Duodenal mucosa (tissue), 2 donors: ENCODE results near the gene MCOLN2.
A peak's percentile ranks its signal among the peaks of the same experiment; 100 is the strongest.
"Not testable (repeated sequence)": the region's sequence is repeated elsewhere in the genome, so short reads cannot be mapped to it uniquely, and the experiment has no call there.

ENCODE experiments used
- H3K27ac ChIP-seq: one replicate; pipeline ENCODE4 v1.7.0; 2013; ENCODE audit warnings: low read depth, low read length
- H3K27me3 ChIP-seq, 2 donors: one replicate each; pipeline ENCODE4 v1.7.0; 2013; ENCODE audit warnings: low read length in 2 of 2, control low read depth in 1 of 2; ENCODE audit not compliant: insufficient read depth in 2 of 2, control insufficient read depth in 1 of 2
- H3K36me3 ChIP-seq, 2 donors: one replicate each; pipeline ENCODE4 v1.7.0; 2013; ENCODE audit warnings: low read length in 2 of 2, control low read depth in 1 of 2; ENCODE audit not compliant: insufficient read depth in 2 of 2, control insufficient read depth in 1 of 2
- H3K4me1 ChIP-seq, 2 donors: one replicate each; pipeline ENCODE4 v1.7.0; 2013; ENCODE audit warnings: low read length in 2 of 2, control low read depth in 1 of 2; ENCODE audit not compliant: insufficient read depth in 2 of 2, control insufficient read depth in 1 of 2
- H3K4me3 ChIP-seq, 2 donors: one replicate each; pipeline ENCODE4 v1.7.0; 2013; ENCODE audit warnings: low read length in 2 of 2, low read depth in 1 of 2
- H3K9ac ChIP-seq, 2 donors: one replicate each; pipeline ENCODE4 v1.7.0; 2013; ENCODE audit warnings: low read length in 2 of 2, low read depth in 1 of 2
- H3K9me3 ChIP-seq, 2 donors: one replicate each; pipeline ENCODE4 v1.7.0; 2013; ENCODE audit warnings: low read length in 2 of 2, control low read depth in 1 of 2; ENCODE audit not compliant: control insufficient read depth in 1 of 2

Gene MCOLN2

DNA sequence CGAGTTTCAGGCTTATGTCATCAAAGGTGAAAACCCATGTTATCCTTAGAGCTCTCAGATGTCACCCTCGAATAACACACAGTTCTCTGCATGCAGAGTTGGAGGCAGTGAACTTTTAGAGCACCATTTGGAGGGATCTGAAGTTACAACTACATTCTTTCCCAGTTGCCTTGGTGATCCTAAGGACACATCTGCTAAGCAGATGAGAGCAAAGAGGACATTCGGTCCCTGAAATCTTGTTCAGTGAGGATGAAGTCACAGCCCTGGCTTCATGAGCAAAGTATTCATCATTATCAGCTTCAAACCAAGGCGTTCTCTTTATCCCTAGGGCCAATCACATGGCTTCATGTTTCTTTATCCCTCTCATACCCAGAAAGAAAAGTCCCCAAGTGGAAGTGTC lies 23.1 kb upstream of the MCOLN2 start:
- Histone ChIP-seq H3K27me3 (no peaks in the 10 kb centered on the region), H3K9ac (no peak overlapping the region), H3K4me3 (no peak overlapping the region), H3K36me3 (peaks cover 0 to 4% of the 10 kb centered on the region in 2 donors), H3K4me1 (no peaks in the 10 kb centered on the region), H3K9me3 (no peaks in the 10 kb centered on the region), H3K27ac (no peak overlapping the region)

DNA sequence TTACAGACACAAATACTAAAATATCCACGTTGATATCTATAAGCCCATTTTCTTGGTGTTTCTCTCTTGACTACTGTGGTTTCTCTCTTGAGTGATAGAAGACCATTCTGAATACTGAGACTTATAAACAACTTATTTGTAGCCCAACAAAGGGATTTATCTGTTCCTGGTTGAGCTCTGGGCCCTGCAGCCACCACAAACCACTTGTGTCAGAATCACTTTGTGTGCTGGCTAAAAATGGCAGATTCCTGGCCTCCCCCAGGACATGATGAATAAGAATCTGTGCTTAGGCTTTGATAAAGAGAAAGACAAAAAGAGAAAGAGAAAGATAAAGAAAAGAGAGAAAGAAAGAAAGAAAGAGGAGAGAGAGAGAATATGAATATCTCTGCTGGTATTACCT lies 18.9 kb upstream of the MCOLN2 start:
- Histone ChIP-seq H3K27me3 (no peaks in the 10 kb centered on the region), H3K27ac (no peak overlapping the region), H3K4me1 (no peaks in the 10 kb centered on the region), H3K9me3 (no peaks in the 10 kb centered on the region), H3K4me3 (no peak overlapping the region), H3K9ac (no peak overlapping the region), H3K36me3 (no peaks in the 10 kb centered on the region)

DNA sequence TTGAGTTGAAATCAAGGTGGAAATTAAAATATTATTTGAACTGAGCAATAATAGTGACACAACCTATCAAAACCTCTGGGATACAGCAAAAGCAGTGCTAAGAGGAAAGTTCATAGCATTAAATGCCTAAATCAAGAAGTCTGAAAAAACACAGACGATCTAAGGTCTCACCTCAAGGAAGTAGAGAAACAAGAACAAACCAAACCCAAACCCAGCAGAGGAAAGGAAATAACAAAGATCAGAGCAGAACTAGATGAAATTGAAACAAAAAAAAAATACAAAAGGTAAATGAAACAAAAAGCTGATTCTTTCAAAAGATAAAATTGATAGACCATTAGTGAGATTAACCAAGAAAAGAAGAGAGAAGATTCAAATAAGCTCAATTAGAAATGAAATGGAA lies 8.7 kb upstream of the MCOLN2 start:
- H3K27me3 ChIP-seq, H3K4me1 ChIP-seq, H3K9me3 ChIP-seq, H3K27ac ChIP-seq, H3K4me3 ChIP-seq, H3K36me3 ChIP-seq, H3K9ac ChIP-seq: not testable (repeated sequence)

DNA sequence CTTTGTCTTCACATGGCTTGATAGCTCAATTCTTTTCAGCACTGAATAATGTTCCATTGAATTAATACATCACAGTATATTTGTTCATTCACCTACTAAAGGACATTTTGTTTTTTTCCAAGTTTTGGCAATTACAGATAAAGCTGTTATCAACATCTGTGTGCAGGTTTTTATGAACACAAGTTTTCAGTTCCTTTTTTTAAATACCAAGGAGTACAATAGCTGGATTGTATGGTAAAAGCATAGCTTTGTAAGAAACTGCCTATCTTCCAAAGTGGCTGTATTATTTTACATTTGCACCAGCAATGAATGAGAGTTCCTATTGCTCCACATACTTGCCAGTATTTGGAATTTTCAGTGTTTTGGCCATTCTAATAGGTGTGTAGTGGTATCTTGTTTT lies 4.8 kb upstream of the MCOLN2 start:
- Histone ChIP-seq H3K4me1 (peaks cover 5 to 18% of the 10 kb centered on the region in 2 donors), H3K27me3 (peaks cover 25 to 29% of the 10 kb centered on the region in 2 donors), H3K4me3 (no peak overlapping the region), H3K9ac (no peak overlapping the region), H3K9me3 (no peaks in the 10 kb centered on the region), H3K27ac (no peak overlapping the region), H3K36me3 (no peaks in the 10 kb centered on the region)

DNA sequence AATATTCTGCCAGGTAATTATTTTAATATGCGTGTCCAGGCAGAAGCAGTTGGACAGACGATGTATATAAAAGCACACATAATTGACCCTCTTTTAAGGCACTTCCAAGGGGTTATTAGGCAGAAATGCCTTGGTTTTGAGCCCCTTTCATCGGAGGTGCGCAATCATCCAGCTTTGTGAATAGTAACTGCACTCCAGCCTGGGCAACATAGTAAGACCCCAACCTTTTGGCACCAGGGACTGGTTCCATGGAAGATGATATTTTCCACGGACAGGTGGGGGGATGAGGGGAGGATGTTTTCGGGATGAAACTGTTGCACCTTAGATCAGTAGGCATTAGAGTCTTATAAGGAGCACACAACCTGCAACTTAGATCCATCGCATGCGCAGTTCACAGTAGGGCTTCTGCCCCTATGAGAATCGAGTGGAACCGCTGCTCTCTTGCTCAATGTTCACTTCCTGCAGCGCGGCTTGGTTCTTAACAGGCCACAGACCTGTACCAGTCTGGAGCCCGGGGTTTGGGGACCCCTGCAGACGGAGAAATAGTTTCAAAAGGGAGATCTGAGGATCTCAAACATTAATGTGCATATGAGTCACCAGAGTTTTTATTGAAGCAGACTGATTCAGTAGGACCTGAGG lies 1.8 kb upstream of the MCOLN2 start:
- no peaks in the 10 kb centered on the region for H3K36me3 ChIP-seq
- H3K27ac ChIP-seq: no peak overlapping the region
- no peaks in the 10 kb centered on the region for H3K9me3 ChIP-seq
- peaks cover 34% of the 10 kb centered on the region in 2 donors for H3K27me3 ChIP-seq
- peak overlapping the region in 1 of 2 donors; percentile 12 for H3K9ac ChIP-seq
- H3K4me3 ChIP-seq: peak overlapping the region; percentile 56 to 72
- H3K4me1 ChIP-seq: peaks cover 13 to 23% of the 10 kb centered on the region in 2 donors

DNA sequence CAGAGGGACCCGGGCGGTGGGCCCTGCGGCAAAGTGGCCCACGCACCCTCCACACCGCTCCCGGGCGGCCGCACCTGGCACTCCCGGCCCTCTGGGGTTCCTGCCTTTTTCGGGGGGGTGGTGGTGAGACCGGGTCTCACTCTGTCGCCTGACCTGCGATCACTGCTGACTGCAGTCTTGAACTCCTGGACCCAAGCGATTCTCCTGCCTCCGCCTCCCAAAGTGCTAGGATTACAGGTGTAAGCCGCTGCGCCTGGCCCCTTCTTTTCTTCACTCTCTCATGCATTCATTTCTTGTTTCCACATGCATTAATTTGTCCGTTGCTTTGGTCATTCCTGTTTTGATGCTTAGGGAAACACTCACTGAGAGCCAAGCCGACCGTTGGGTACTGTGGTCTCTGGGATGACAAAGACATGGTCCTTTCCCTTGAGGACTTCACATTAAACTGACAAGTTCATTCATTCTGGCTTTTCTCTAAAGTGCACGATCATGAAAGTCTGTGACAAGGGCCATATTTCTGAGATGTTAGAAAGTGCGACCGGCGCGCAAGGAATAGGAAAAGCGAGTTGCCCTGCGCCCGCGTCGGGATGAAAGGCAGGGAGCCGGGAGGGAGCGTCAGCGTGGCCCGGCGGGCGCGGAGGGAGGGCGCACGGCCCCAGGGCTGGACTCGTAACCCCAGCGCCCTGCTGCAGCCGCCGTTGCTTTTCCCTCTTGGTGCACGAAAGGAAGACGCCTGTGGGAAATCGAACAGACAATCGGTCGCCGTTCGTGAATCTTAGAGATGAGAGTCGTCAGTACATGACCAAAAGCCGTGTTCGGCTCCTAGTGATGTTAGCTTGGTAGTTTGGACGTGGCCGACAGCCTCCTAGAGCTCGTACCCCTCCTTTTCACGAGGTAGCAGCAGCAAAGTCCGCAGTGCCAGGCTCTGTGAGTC lies 1.0 kb upstream of the MCOLN2 start:
- no peaks in the 10 kb centered on the region for H3K36me3 ChIP-seq
- peaks cover 30 to 34% of the 10 kb centered on the region in 2 donors for H3K27me3 ChIP-seq
- H3K9me3 ChIP-seq: no peaks in the 10 kb centered on the region
- H3K4me1 ChIP-seq: peaks cover 13 to 23% of the 10 kb centered on the region in 2 donors
- H3K27ac ChIP-seq: no peak overlapping the region
- H3K4me3 ChIP-seq: peak overlapping the region; percentile 56 to 72
- H3K9ac ChIP-seq: peak overlapping the region; percentile 12 to 46

DNA sequence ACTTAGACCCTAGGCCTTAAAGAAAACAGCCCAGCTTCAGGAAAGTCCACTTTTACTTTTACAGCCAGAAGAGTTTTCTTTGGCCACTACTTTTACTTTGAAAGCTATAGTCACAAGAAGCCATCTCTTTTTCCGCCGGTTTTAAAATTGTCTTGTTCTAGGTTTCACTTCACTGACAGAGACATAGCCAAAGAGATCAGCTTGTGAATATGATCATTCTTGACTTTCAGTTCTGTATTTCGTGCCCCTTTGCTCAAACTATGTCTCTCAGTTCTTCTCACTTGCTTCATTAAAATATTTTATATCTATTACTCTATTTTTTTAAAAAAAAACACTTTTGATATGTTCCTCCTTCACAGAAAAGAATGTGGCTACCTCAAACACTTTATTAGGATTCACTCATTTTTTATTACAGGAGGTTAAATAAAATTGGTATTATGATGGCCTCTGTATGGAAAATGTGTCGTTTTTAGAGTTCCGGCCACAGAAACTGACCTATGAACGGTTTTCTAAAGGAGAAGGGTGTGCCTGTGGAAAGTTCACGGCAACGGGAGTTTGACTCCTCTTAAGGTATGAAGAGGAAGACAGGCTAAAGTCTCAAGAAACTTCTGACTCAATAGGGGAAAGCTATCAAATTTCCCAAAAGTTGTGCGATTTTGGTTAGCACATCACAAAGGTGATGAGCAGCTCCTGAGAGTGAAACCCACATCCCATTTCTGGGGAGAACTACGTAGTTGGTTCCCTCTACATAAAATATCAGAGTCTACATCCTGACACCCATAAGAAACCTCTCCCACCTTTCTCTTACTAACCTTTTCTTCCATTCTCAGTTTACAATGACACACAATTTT lies 1.2 kb downstream of the MCOLN2 start:
- H3K27me3 ChIP-seq: peaks cover 26 to 30% of the 10 kb centered on the region in 2 donors
- H3K9ac ChIP-seq: no peak overlapping the region
- no peaks in the 10 kb centered on the region for H3K36me3 ChIP-seq
- no peak overlapping the region for H3K4me3 ChIP-seq
- peaks cover 13 to 23% of the 10 kb centered on the region in 2 donors for H3K4me1 ChIP-seq
- no peak overlapping the region for H3K27ac ChIP-seq
- H3K9me3 ChIP-seq: no peaks in the 10 kb centered on the region

DNA sequence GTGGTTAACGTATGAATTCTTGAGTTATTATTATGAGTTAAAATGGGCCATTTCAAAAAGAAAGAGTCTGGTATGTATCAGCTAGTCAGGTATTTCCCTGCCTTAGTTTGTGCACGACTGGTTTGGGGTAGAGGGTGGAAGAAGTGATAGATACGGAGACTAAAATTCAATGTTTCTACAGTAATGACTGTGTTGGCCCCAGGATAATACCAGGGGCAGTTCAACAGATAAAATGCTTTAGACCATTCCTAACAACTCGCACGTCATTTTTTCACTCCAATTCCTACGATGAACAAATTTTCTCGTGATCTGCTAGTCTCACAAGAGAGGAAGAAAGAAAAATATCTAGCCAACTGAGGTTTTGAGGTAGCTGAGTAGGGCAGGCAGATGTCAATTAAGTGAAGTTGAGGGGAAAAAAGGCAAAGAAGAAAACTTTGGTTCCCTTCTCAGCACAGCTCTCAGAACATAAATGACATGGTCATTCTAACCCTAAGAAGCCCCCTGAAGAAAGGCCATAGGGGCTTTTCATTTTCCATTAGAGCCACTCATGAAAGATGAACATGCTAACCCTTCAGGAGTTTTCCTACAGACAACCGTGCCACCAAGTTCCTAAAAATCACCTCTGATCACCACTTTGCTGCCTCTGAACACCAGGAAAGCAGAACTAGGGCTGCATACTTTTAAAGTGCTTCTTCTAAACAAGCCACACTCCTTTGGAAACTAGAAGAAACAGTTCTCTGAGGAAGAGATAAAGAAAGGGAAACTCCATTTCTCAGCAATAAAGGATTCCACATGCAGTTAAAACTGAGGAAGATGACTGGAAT lies 5.6 kb downstream of the MCOLN2 start:
- Histone ChIP-seq H3K27me3 (peaks cover 0 to 5% of the 10 kb centered on the region in 2 donors), H3K4me3 (no peak overlapping the region), H3K4me1 (peaks cover under 1 to 4% of the 10 kb centered on the region in 2 donors), H3K36me3 (no peaks in the 10 kb centered on the region), H3K9ac (no peak overlapping the region), H3K9me3 (no peaks in the 10 kb centered on the region), H3K27ac (no peak overlapping the region)

DNA sequence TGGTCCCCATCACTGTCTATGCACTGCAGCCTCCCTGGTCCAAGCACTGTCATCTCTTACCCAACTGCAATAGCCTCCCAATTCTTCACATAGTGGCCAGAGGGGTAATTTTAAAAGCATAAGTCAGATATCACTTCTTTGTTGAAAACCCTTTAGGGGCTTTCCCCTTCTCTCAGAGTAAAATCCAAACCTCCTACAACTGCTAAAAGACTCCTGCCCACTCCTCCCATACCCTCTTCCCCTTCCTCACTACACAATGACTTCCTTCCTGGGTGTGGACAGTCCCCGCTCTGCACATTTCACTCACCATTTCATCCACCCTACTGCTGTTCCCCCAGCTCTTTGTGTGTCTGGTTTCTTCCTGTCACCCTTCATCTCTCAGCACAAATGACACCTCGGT lies 8.3 kb downstream of the MCOLN2 start:
- Histone ChIP-seq H3K9me3 (no peaks in the 10 kb centered on the region), H3K36me3 (no peaks in the 10 kb centered on the region), H3K4me1 (no peaks in the 10 kb centered on the region), H3K4me3 (no peak overlapping the region), H3K27me3 (no peaks in the 10 kb centered on the region), H3K27ac (no peak overlapping the region), H3K9ac (no peak overlapping the region)
